ENCODE measurements around the gene FBXO45.
"Not testable (repeated sequence)": the region's sequence is repeated elsewhere in the genome, so short reads cannot be mapped to it uniquely, and the experiment has no call there.

The FBXO45 gene

DNA sequence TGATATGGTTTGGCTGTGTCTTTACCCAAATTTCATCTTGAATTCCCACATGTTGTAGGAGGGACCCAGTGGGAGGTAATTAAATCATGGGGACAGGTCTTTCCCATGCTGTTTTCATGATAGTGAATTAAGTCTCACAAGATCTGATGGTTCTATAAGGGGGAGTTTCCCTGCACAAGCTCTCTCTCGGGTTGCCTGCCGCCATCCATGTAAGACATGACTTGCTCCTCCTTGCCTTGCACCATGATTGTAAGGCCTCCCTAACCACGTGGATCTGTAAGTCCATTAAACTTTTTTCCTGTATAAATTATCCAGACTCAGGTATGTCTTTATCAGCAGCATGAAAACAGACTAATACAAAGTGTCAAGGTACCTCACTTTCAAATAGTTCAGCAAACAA is 18.3 kb upstream of the FBXO45 start:
- H4K91ac ChIP-seq (ENCODE audit: low read depth, low read length); H4K8ac ChIP-seq (ENCODE audit: low read depth, low read length); H2BK120ac ChIP-seq (ENCODE audit: insufficient read depth, low read length, poor library complexity); DNase-seq; H3K36me3 ChIP-seq (ENCODE audit: control insufficient read depth in 1 of 2, insufficient read depth in 2 of 2, low read length in 2 of 2); H2AK5ac ChIP-seq (ENCODE audit: low read length); H3K23ac ChIP-seq (ENCODE audit: low read length); H3K18ac ChIP-seq (ENCODE audit: low read length); H3K14ac ChIP-seq (ENCODE audit: low read length); H2AFZ ChIP-seq (ENCODE audit: insufficient read depth, low read length, poor library complexity); H2BK12ac ChIP-seq (ENCODE audit: low read length); H3K4me2 ChIP-seq (ENCODE audit: low read length); H3K79me2 ChIP-seq (ENCODE audit: control insufficient read depth, insufficient read depth, low read length, poor library complexity); H3K9me3 ChIP-seq (ENCODE audit: insufficient read depth, low read depth, low read length); H3K27ac ChIP-seq (ENCODE audit: low read depth, low read length); H2BK5ac ChIP-seq (ENCODE audit: low read depth, low read length, poor library complexity); H3K4me3 ChIP-seq (ENCODE audit: low read depth, low read length); H3K27me3 ChIP-seq (ENCODE audit: insufficient read depth, low read length); H3K4me1 ChIP-seq (ENCODE audit: control insufficient read depth in 1 of 2, insufficient read depth in 2 of 2, low read length in 2 of 2); H3K9ac ChIP-seq (ENCODE audit: low read length); H3K4ac ChIP-seq (ENCODE audit: low read depth, low read length); H4K12ac ChIP-seq (ENCODE audit: low read depth, low read length); H3K79me1 ChIP-seq (ENCODE audit: low read length): not testable (repeated sequence)
- no CpG with 5 or more reads among the region's 3 CpGs for whole genome bisulfite sequencing (ENCODE audit: extremely low coverage, insufficient coverage, insufficient read length)

DNA sequence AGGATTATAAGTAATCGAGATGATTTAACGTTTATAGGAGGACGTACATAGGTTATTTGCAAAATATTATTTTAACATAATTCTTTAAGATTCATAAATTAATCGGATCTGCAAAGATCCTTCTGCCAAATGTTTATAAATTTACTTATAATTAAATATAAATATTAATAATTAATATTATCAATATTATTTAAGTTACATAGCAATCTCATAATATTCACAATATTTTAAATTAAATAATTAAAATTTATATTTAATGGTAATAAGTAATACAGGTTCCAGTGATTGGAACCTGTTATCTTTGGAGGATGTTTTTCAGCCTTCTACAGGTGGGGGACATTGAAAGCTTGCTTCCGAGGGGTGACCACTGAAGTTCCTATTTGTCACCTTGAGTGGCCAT is 16.2 kb upstream of the FBXO45 start:
- H4K8ac ChIP-seq (ENCODE audit: low read depth, low read length), result no peak overlapping the region
- H3K9ac ChIP-seq (ENCODE audit: low read length), result no peak overlapping the region
- H3K27ac ChIP-seq (ENCODE audit: low read depth, low read length), result no peak overlapping the region
- no peaks in the 10 kb centered on the region for H3K36me3 ChIP-seq (ENCODE audit: control insufficient read depth in 1 of 2, insufficient read depth in 2 of 2, low read length in 2 of 2)
- H2BK120ac ChIP-seq (ENCODE audit: insufficient read depth, low read length, poor library complexity), result no peak overlapping the region
- no peak overlapping the region for H2AK5ac ChIP-seq (ENCODE audit: low read length)
- peaks cover 7% of the 10 kb centered on the region for H3K9me3 ChIP-seq (ENCODE audit: insufficient read depth, low read depth, low read length)
- DNase-seq, result no peak
- H3K79me1 ChIP-seq (ENCODE audit: low read length), result no peaks in the 10 kb centered on the region
- no peak overlapping the region for H2AFZ ChIP-seq (ENCODE audit: insufficient read depth, low read length, poor library complexity)
- WGBS (ENCODE audit: extremely low coverage, insufficient coverage, insufficient read length), result no CpG with 5 or more reads among the region's 5 CpGs
- H2BK12ac ChIP-seq (ENCODE audit: low read length), result no peak overlapping the region
- no peak overlapping the region for H3K4ac ChIP-seq (ENCODE audit: low read depth, low read length)
- H4K12ac ChIP-seq (ENCODE audit: low read depth, low read length), result no peak overlapping the region
- H3K14ac ChIP-seq (ENCODE audit: low read length), result no peak overlapping the region
- H3K27me3 ChIP-seq (ENCODE audit: insufficient read depth, low read length), result no peaks in the 10 kb centered on the region
- no peaks in the 10 kb centered on the region for H3K79me2 ChIP-seq (ENCODE audit: control insufficient read depth, insufficient read depth, low read length, poor library complexity)
- H3K4me2 ChIP-seq (ENCODE audit: low read length), result no peak overlapping the region
- no peak overlapping the region for H3K23ac ChIP-seq (ENCODE audit: low read length)
- no peak overlapping the region for H2BK5ac ChIP-seq (ENCODE audit: low read depth, low read length, poor library complexity)
- H3K18ac ChIP-seq (ENCODE audit: low read length), result no peak overlapping the region
- H3K4me1 ChIP-seq (ENCODE audit: control insufficient read depth in 1 of 2, insufficient read depth in 2 of 2, low read length in 2 of 2), result no peaks in the 10 kb centered on the region
- no peak overlapping the region for H3K4me3 ChIP-seq (ENCODE audit: low read depth, low read length)
- no peak overlapping the region for H4K91ac ChIP-seq (ENCODE audit: low read depth, low read length)

DNA sequence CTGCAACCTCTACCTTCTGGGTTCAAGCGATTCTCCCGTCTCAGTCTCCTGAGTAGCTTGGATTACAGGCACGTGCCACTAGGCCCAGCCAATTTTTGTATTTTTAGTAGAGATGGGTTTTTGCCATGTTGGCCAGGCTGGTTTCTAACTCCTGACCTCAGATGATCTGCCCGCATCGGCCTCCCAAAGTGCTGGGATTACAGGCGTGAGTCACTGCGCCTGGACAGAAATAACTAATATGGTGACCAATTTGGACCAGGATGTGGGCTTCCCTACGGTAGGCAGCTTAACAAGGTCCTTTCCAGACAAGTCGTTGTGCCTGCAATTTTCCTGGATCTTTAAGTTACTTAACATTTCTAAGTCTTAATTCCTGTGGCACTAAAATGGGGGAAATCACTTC is 14.9 kb upstream of the FBXO45 start:
- H3K79me1 ChIP-seq (ENCODE audit: low read length), result no peaks in the 10 kb centered on the region
- no peak overlapping the region for H2BK12ac ChIP-seq (ENCODE audit: low read length)
- no peak overlapping the region for H4K8ac ChIP-seq (ENCODE audit: low read depth, low read length)
- H2AFZ ChIP-seq (ENCODE audit: insufficient read depth, low read length, poor library complexity), result no peak overlapping the region
- peak; percentile 40 to 84 for DNase-seq
- H3K23ac ChIP-seq (ENCODE audit: low read length), result no peak overlapping the region
- H2AK5ac ChIP-seq (ENCODE audit: low read length), result no peak overlapping the region
- H3K9me3 ChIP-seq (ENCODE audit: insufficient read depth, low read depth, low read length), result peaks cover 7% of the 10 kb centered on the region
- no peaks in the 10 kb centered on the region for H3K27me3 ChIP-seq (ENCODE audit: insufficient read depth, low read length)
- no peak overlapping the region for H3K14ac ChIP-seq (ENCODE audit: low read length)
- no peak overlapping the region for H3K9ac ChIP-seq (ENCODE audit: low read length)
- no peaks in the 10 kb centered on the region for H3K79me2 ChIP-seq (ENCODE audit: control insufficient read depth, insufficient read depth, low read length, poor library complexity)
- no peak overlapping the region for H3K4me2 ChIP-seq (ENCODE audit: low read length)
- H2BK5ac ChIP-seq (ENCODE audit: low read depth, low read length, poor library complexity), result no peak overlapping the region
- H4K91ac ChIP-seq (ENCODE audit: low read depth, low read length), result no peak overlapping the region
- no peak overlapping the region for H4K12ac ChIP-seq (ENCODE audit: low read depth, low read length)
- H3K4me3 ChIP-seq (ENCODE audit: low read depth, low read length), result no peak overlapping the region
- no CpG with 5 or more reads among the region's 9 CpGs for WGBS (ENCODE audit: extremely low coverage, insufficient coverage, insufficient read length)
- H3K27ac ChIP-seq (ENCODE audit: low read depth, low read length), result no peak overlapping the region
- no peak overlapping the region for H3K18ac ChIP-seq (ENCODE audit: low read length)
- H3K4me1 ChIP-seq (ENCODE audit: control insufficient read depth in 1 of 2, insufficient read depth in 2 of 2, low read length in 2 of 2), result peaks cover 0 to 2% of the 10 kb centered on the region in 2 experiments
- H3K36me3 ChIP-seq (ENCODE audit: control insufficient read depth in 1 of 2, insufficient read depth in 2 of 2, low read length in 2 of 2), result no peaks in the 10 kb centered on the region
- H3K4ac ChIP-seq (ENCODE audit: low read depth, low read length), result no peak overlapping the region
- H2BK120ac ChIP-seq (ENCODE audit: insufficient read depth, low read length, poor library complexity), result no peak overlapping the region

DNA sequence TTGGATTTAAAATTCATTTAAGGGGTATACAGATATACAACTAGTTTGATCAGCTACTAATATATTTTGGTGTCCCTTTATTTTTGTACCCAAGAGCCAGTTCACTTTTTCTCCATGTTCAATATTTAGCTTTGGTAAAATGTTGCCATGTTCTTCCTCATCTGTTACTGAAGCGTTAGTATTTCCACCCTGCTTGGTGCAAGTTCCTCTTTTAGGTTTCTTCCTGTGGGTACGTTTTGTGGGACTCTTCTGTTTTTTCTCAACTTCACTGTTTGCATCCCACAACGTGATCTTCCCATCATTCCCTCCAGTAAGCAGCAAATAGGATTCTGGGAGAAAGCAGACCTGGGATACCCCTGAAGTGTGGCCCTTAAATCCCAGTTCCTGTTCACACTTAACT is 14.3 kb upstream of the FBXO45 start:
- Histone ChIP-seq H3K9ac (ENCODE audit: low read length) (no peak overlapping the region), H2BK120ac (ENCODE audit: insufficient read depth, low read length, poor library complexity) (no peak overlapping the region), H3K23ac (ENCODE audit: low read length) (no peak overlapping the region), H3K4me2 (ENCODE audit: low read length) (no peak overlapping the region), H4K12ac (ENCODE audit: low read depth, low read length) (no peak overlapping the region), H4K8ac (ENCODE audit: low read depth, low read length) (no peak overlapping the region), H3K4ac (ENCODE audit: low read depth, low read length) (no peak overlapping the region), H3K27me3 (ENCODE audit: insufficient read depth, low read length) (no peaks in the 10 kb centered on the region), H2BK12ac (ENCODE audit: low read length) (no peak overlapping the region), H3K36me3 (ENCODE audit: control insufficient read depth in 1 of 2, insufficient read depth in 2 of 2, low read length in 2 of 2) (no peaks in the 10 kb centered on the region), H3K18ac (ENCODE audit: low read length) (no peak overlapping the region), H3K14ac (ENCODE audit: low read length) (no peak overlapping the region), H3K27ac (ENCODE audit: low read depth, low read length) (no peak overlapping the region), H3K79me2 (ENCODE audit: control insufficient read depth, insufficient read depth, low read length, poor library complexity) (no peaks in the 10 kb centered on the region), H2AK5ac (ENCODE audit: low read length) (no peak overlapping the region), H3K4me3 (ENCODE audit: low read depth, low read length) (no peak overlapping the region), H3K79me1 (ENCODE audit: low read length) (no peaks in the 10 kb centered on the region), H3K9me3 (ENCODE audit: insufficient read depth, low read depth, low read length) (peaks cover 5% of the 10 kb centered on the region), H4K91ac (ENCODE audit: low read depth, low read length) (no peak overlapping the region), H3K4me1 (ENCODE audit: control insufficient read depth in 1 of 2, insufficient read depth in 2 of 2, low read length in 2 of 2) (peaks cover 0 to 2% of the 10 kb centered on the region in 2 experiments), H2BK5ac (ENCODE audit: low read depth, low read length, poor library complexity) (no peak overlapping the region), H2AFZ (ENCODE audit: insufficient read depth, low read length, poor library complexity) (no peak overlapping the region)
- DNase-seq, result no peak
- no CpG with 5 or more reads among the region's 3 CpGs for WGBS (ENCODE audit: extremely low coverage, insufficient coverage, insufficient read length)
